VCaP (cell line): ENCODE data around the gene SLC17A7.

ENCODE experiments used
- H3K27ac ChIP-seq: fragments of 450-650 bp; 2 replicates; pipeline ENCODE4 v1.5.1; 2017
- TF ChIP-seq, protein P1 (sequence below): fragments of 450-650 bp; conservative IDR thresholded peaks from 2 replicates; pipeline ENCODE4 v1.5.1; 2017; ENCODE audit warnings: mild to moderate bottlenecking, moderate library complexity

SLC17A7 gene

DNA sequence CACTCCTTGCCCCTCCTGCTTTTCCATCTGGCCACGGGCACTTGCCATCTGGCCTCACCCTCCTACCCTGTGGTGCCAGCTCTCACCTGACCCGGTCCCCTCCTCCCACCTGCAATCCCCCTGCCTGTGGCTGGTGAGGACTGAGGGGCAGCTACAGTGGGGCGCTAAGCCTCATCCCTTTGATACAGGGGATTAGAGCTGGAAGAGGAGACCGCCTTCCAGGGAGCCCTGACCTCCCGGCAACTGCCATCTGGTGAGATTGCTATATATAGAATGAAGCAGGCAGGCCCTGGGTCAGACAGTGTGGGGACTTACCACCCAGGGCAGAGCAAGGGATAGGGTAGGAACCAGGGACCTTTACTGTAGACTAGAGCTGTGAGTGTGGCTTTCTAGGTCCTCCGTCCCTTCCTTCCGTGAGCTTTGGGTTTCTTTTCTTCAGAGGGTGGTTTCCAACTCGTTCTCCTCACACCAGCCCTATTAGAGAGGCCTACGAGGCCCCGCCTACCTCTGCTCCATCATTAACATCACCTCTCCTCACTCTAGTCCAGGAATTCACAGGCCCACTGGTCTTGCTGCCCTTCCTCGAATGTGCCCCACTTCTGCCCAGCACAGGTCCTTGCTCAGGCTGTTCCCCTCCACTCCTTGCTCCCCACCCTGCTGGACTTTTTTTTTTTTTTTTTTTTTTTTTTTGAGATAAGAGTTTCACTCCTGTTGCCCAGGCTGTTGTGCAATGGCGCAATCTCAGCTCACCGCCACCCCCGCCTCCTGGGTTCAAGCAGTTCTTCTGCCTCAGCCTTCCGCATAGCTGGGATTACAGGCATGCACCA lies 45.5 kb downstream of the SLC17A7 start:
- TF ChIP-seq, protein P1, sequence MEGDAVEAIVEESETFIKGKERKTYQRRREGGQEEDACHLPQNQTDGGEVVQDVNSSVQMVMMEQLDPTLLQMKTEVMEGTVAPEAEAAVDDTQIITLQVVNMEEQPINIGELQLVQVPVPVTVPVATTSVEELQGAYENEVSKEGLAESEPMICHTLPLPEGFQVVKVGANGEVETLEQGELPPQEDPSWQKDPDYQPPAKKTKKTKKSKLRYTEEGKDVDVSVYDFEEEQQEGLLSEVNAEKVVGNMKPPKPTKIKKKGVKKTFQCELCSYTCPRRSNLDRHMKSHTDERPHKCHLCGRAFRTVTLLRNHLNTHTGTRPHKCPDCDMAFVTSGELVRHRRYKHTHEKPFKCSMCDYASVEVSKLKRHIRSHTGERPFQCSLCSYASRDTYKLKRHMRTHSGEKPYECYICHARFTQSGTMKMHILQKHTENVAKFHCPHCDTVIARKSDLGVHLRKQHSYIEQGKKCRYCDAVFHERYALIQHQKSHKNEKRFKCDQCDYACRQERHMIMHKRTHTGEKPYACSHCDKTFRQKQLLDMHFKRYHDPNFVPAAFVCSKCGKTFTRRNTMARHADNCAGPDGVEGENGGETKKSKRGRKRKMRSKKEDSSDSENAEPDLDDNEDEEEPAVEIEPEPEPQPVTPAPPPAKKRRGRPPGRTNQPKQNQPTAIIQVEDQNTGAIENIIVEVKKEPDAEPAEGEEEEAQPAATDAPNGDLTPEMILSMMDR, result no peak

GRCh38 chr19:49393881-49394280 lies 47.4 kb downstream of the SLC17A7 start:
- H3K27ac ChIP-seq, result no peak overlapping the region
- TF ChIP-seq, protein P1, result no peak

More for the DNA sequence above, 45.5 kb downstream of the SLC17A7 start:
- no peak overlapping the region for H3K27ac ChIP-seq

DNA sequence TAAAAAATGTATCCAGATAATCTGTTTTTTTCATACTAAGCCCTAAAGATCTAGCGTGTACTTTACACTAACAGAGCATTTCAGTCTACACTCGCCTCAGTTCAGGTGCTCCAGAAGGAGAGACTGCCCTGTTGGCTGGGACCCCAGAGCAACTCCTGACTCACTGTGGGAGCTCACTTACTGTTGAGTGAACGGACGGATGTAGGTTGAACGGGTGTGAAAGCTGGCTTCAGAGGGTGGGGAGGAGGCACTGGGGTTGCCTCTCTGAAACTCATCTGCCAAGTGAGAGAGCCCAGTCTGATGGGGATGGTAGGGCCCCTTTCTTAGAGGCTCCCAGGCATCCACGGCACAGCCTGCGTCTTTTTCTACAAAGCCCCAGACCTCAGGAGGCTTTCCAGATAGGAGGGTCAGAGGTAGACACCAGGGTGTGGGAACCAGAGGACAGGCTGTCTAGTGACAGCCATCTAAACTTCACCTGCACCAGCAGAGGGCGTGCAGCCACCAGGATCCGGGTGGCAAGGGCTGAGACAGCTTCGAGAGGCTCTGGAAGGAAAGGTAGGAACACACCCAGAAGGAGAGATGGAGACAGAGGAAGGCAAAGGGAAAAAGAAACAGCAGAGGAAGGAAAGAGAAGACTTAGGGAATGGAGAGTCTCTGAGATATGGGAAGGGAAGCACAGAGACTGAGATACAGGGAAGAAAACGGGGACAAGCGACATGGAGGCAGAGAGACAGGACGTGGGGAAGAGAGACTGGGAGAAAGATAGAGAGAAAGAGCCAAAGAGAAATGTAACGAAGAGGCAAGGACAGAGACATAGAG lies 49.5 kb downstream of the SLC17A7 start:
- TF ChIP-seq, protein P1, result peak; percentile 98
- no peak overlapping the region for H3K27ac ChIP-seq

GRCh38 chr19:49390929-49391359 lies 50.4 kb downstream of the SLC17A7 start:
- TF ChIP-seq, protein P1, result no peak

DNA sequence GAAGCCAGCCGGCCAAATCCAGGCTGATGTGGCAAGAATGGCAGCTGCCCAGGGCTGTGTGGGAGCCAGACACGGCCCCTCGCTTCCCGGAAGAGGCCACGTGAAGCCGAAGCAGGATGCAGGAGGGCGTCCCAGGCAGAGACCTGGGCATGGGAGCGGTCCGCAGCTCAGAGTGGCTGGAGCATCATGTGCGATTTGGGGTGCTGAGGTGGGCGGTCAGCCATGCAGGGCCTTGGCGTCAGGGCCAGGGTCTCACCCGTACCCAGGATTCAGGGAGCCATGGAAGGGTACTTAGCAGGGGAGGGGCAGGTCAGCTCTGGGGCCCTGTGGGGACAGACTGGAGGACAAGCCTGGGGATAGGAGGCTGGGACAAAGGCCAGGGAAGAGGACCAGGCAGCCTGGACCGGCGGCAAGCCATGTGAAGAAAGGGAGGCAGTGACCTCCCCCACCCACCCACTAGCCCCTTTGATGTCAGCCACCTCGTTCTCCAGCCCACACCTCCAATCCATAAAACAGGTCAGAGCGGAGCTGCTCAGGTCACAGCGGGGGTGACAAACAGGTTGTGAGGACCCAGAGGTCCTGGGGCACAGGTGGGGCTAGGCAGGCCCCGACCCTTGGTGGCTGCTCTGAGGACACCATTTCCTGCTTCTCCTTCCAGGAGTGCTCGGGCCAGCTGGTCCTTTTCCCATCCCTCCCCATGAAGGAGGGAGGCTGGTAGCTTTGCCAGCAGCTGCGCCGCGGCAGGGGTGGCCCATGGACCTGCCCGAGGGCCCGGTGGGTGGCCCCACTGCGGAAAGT lies 51.0 kb downstream of the SLC17A7 start:
- H3K27ac ChIP-seq, result no peak overlapping the region
- TF ChIP-seq, protein P1, result no peak

More at GRCh38 chr19:49390929-49391359, 50.4 kb downstream of the SLC17A7 start:
- H3K27ac ChIP-seq, result no peak overlapping the region

DNA sequence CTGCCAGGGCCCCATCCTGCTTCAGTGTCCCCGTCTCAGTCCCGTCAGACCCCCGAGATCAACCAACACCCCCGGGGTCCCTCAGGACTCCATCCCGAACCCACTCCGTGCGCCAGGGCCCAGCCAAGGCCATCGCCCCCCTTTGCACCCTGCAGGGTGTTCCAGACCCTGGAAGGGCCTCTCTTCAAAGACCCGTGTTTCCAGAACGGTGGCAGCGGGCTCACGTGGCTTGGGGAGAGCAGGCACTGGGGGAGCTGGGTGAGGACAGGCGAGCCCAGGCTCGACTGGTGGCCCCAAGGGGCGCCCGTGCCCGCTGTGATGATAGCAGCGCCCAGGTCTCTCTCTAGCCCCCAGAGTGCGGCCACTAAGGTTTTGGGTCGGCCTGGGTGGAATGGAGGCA lies 51.9 kb downstream of the SLC17A7 start:
- H3K27ac ChIP-seq, result no peak overlapping the region
- TF ChIP-seq, protein P1, result no peak

GRCh38 chr19:49387936-49388372 lies 53.4 kb downstream of the SLC17A7 start, which contains the start of gene KASH5:
Gene KASH5 (plus strand): TSS chr19:49388249. CDS start chr19:49390884, 2,635 bp downstream.
- TF ChIP-seq, protein P1, result no peak
- peak within 1 kb of the TSS; percentile 37; the same call in 1 of the 2 replicates for H3K27ac ChIP-seq
